ACC112 (cell line): ENCODE results near the gene PYCR2.

ENCODE experiments used
- H2AFZ ChIP-seq: fragments of 200-600 bp; sonication (generic); one replicate; pipeline ENCODE4 v1.6.0; 2017; ENCODE audit warnings: antibody characterized with exemption, low read length; ENCODE audit not compliant: unreplicated experiment
- H3K27ac ChIP-seq: fragments of 200-600 bp; sonication (generic); 2 replicates; pipeline ENCODE4 v1.5.1; 2014; ENCODE audit warnings: low read depth, mild to moderate bottlenecking, antibody characterized with exemption, low read length, moderate library complexity
- H3K27me3 ChIP-seq: fragments of 200-600 bp; sonication (generic); 2 replicates; pipeline ENCODE4 v1.6.1; 2014; ENCODE audit warnings: mild to moderate bottlenecking, antibody characterized with exemption, low read length, moderate library complexity, mixed read lengths; ENCODE audit not compliant: insufficient read depth
- H3K36me3 ChIP-seq: fragments of 200-600 bp; sonication (generic); 2 replicates; pipeline ENCODE4 v1.6.1; 2016; ENCODE audit warnings: mild to moderate bottlenecking, antibody characterized with exemption, low read length, moderate library complexity, mixed read lengths; ENCODE audit not compliant: insufficient read depth
- H3K4me1 ChIP-seq: fragments of 200-600 bp; sonication (generic); one replicate; pipeline ENCODE4 v1.6.1; 2016; ENCODE audit warnings: low read length, mixed read lengths; ENCODE audit not compliant: insufficient read depth, unreplicated experiment, control insufficient read depth
- H3K4me3 ChIP-seq: fragments of 200-600 bp; sonication (generic); 2 replicates; pipeline ENCODE4 v1.5.1; 2014; ENCODE audit warnings: mild to moderate bottlenecking, low read depth, low read length
- H3K79me2 ChIP-seq: fragments of 200-600 bp; sonication (generic); one replicate; pipeline ENCODE4 v1.6.0; 2016; ENCODE audit warnings: low read length; ENCODE audit not compliant: control insufficient read depth, unreplicated experiment, insufficient read depth

Gene PYCR2

DNA sequence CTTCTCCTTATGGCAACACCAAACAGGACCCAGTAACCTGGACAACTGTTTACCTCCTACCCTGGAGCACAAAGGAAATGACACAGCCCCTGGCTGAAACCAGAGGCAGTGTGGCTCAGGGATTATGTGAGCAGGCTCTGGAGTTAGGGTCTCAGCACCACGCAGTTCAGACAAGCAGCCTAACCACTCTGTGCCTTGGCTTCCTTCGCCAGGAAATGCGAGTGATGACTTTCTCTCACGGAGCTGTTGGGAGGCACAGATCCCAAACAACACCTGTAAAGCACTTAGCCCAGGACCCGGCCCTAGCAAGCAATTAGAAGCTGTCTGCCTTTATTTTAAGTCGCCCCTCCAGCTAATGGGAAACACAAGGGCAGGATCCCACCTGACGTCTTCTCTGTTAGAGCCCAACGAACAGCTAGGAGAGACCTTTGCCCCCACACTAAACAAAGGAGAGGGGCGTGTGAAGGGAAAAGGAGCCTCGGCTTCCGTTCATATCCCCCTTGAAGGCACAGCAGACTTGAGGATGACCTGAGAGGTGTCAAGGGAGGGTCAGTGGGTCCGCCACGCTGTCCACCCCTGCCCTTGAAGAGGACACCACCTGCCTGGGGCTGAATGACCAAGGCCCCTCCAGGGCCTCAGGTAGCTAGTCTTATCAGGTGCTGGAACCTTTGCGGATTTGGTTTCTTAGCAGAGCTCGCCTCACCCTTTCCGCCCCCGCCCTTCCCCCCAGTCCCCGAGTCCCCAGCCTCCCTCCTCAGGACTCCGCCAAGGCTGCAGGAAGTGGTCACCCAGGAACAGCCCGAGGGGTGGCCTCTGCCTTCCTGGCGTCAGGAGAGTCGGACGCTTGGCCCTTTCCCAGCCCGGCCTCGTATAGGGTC is 42.7 kb downstream of the PYCR2 start:
- H2AFZ ChIP-seq = peak overlapping the region; percentile 68

DNA sequence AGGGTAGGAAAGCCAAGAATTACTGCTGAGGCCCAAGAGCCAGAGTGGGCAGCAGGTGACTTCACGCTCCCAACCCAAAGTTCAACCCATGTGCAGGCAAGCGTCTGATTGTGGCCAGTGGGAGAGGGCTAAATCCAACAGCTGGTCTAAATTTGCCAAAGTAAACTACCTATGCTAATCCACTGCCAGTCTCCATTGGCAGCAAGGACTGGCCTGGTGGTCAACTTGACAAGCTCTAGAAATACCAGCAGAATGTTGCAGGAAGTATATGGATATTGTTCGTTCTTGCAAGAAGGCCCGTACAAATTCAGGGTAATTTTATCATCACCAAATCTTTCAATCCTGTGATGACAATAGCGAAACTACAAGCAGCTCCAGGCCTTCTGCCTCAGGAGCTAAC is 43.4 kb downstream of the PYCR2 start:
- peaks cover 27% of the 10 kb centered on the region for H3K4me1 ChIP-seq
- no peaks in the 10 kb centered on the region for H3K36me3 ChIP-seq
- H3K4me3 ChIP-seq = peak overlapping the region; percentile 88

More for the DNA sequence above, 42.7 kb downstream of the PYCR2 start:
- Histone ChIP-seq H3K79me2 (peaks cover 19% of the 10 kb centered on the region), H3K4me1 (peaks cover 27% of the 10 kb centered on the region), H3K27me3 (no peaks in the 10 kb centered on the region), H3K27ac (peak overlapping the region; percentile 8; the same call in 1 of the 2 replicates), H3K36me3 (no peaks in the 10 kb centered on the region), H3K4me3 (peak overlapping the region; percentile 88)

GRCh38 chr1:225880222-225880588 is 43.8 kb downstream of the PYCR2 start:
- no peaks in the 10 kb centered on the region for H3K36me3 ChIP-seq
- no peak overlapping the region for H3K4me3 ChIP-seq
- no peak overlapping the region for H3K27ac ChIP-seq
- H3K4me1 ChIP-seq = peaks cover 27% of the 10 kb centered on the region
- no peaks in the 10 kb centered on the region for H3K27me3 ChIP-seq
- H2AFZ ChIP-seq = no peak overlapping the region
- H3K79me2 ChIP-seq = peaks cover 19% of the 10 kb centered on the region

More for the DNA sequence above, 43.4 kb downstream of the PYCR2 start:
- Histone ChIP-seq H2AFZ (no peak overlapping the region), H3K27ac (no peak overlapping the region), H3K27me3 (no peaks in the 10 kb centered on the region), H3K79me2 (peaks cover 19% of the 10 kb centered on the region)

- H3K27me3 ChIP-seq = no peaks in the 10 kb centered on the region
- no peak overlapping the region for H3K4me3 ChIP-seq
- peaks cover 19% of the 10 kb centered on the region for H3K79me2 ChIP-seq
- no peak overlapping the region for H3K27ac ChIP-seq
- no peaks in the 10 kb centered on the region for H3K36me3 ChIP-seq
- H3K4me1 ChIP-seq = peaks cover 27% of the 10 kb centered on the region
- no peak overlapping the region for H2AFZ ChIP-seq
Measured at GRCh38 chr1:225879521-225880221, 44.4 kb downstream of the PYCR2 start.

- Histone ChIP-seq H3K4me3 (no peak overlapping the region), H3K79me2 (peaks cover 19% of the 10 kb centered on the region), H3K36me3 (no peaks in the 10 kb centered on the region), H3K27me3 (no peaks in the 10 kb centered on the region), H2AFZ (no peak overlapping the region), H3K27ac (no peak overlapping the region), H3K4me1 (peaks cover 24% of the 10 kb centered on the region)
Measured at GRCh38 chr1:225878282-225878681, 45.8 kb downstream of the PYCR2 start.

DNA sequence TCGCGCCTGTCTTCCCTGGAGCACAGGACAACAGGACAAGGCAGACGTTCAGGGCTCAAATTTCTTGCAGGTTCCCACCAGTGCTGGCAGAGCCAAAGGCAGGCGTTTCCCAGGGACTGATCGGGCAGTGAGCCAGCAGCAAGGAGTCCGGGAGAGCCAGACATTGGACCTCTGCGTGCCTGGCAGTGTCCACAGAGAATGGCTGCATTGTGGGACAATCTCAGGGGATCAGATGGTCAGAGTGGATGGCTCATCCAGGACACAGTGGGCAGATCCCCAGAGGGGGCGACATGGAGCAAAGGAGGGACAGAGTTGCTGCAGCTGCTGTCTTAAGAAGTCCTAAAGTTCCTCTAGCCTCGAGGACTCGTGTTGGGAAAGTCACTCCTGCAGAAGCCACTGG is 46.5 kb downstream of the PYCR2 start:
- Histone ChIP-seq H3K27me3 (no peaks in the 10 kb centered on the region), H3K27ac (no peak overlapping the region), H3K79me2 (peaks cover 19% of the 10 kb centered on the region), H2AFZ (no peak overlapping the region), H3K36me3 (no peaks in the 10 kb centered on the region), H3K4me1 (peaks cover 24% of the 10 kb centered on the region), H3K4me3 (no peak overlapping the region)

GRCh38 chr1:225876900-225877510 is 47.0 kb downstream of the PYCR2 start:
- H3K27ac ChIP-seq = no peak overlapping the region
- H3K79me2 ChIP-seq = peaks cover 19% of the 10 kb centered on the region
- no peak overlapping the region for H3K4me3 ChIP-seq
- H3K27me3 ChIP-seq = no peaks in the 10 kb centered on the region
- peaks cover 25% of the 10 kb centered on the region for H3K4me1 ChIP-seq
- H3K36me3 ChIP-seq = no peaks in the 10 kb centered on the region
- no peak overlapping the region for H2AFZ ChIP-seq

GRCh38 chr1:225875044-225875815 is 48.8 kb downstream of the PYCR2 start:
- H3K4me3 ChIP-seq = no peak overlapping the region
- H3K27me3 ChIP-seq = no peaks in the 10 kb centered on the region
- H2AFZ ChIP-seq = no peak overlapping the region
- peaks cover 9% of the 10 kb centered on the region for H3K79me2 ChIP-seq
- 0 out of 2 replicates have a peak, but pooled peaks cover 6% of the 10 kb centered on the region for H3K36me3 ChIP-seq
- H3K4me1 ChIP-seq = peaks cover 29% of the 10 kb centered on the region
- H3K27ac ChIP-seq = no peak overlapping the region

DNA sequence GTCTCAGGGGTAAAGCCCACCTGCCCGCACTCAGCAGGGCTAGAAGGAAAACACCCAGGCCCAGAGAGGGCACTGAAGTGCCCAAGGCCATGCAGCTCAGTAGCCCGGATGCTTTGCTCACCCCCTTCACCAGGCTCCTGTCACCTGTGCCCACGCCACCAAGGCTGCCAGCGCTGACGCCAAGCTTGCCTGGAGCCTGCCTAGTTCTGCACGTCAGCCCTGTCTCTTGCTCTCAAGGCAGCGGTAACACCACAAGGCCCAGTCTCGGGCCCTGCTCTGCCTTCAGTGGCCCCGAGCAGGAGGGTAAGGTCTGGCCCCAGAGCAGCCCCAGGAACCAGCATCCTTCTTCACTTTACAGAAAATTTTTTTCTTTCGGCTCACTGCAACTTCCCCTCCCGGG is 49.6 kb downstream of the PYCR2 start:
- H3K79me2 ChIP-seq = peaks cover 1% of the 10 kb centered on the region
- H3K27me3 ChIP-seq = no peaks in the 10 kb centered on the region
- 0 out of 2 replicates have a peak, but pooled peaks cover 6% of the 10 kb centered on the region for H3K36me3 ChIP-seq
- peaks cover 29% of the 10 kb centered on the region for H3K4me1 ChIP-seq
- H3K4me3 ChIP-seq = no peak overlapping the region
- H3K27ac ChIP-seq = no peak overlapping the region
- H2AFZ ChIP-seq = no peak overlapping the region

GRCh38 chr1:225873281-225873850 is 50.7 kb downstream of the PYCR2 start:
- peaks cover 27% of the 10 kb centered on the region for H3K4me1 ChIP-seq

More at GRCh38 chr1:225873281-225873850, 50.7 kb downstream of the PYCR2 start:
- H3K27me3 ChIP-seq = no peaks in the 10 kb centered on the region
- H3K4me3 ChIP-seq = no peak overlapping the region
- 0 out of 2 replicates have a peak, but pooled peaks cover 9% of the 10 kb centered on the region for H3K36me3 ChIP-seq
- no peak overlapping the region for H3K27ac ChIP-seq
- H2AFZ ChIP-seq = no peak overlapping the region
- no peaks in the 10 kb centered on the region for H3K79me2 ChIP-seq
